GM18508 (cell line): ENCODE measurements around the gene NAT14.
"Not testable (repeated sequence)": the region's sequence is repeated elsewhere in the genome, so short reads cannot be mapped to it uniquely, and the experiment has no call there.

Experiments
- ATAC-seq: cut with Tn5 transposase; IDR thresholded peaks from one replicate; pipeline ENCODE4 v1.9.1; 2021; ENCODE audit warnings: moderate number of reproducible peaks; ENCODE audit not compliant: insufficient read depth, unreplicated experiment

NAT14 gene

GRCh38 chr19:55484593-55485438 lies at the start of gene NAT14:
NAT14 (plus strand) TSS chr19:55485188; CDS start chr19:55485709, 521 bp downstream.
- ATAC-seq = no peak

- ATAC-seq = no peak
These were observed 48.1 kb upstream of the NAT14 start for GRCh38 chr19:55436847-55437246.

- no peak for ATAC-seq
These were observed 47.6 kb upstream of the NAT14 start for GRCh38 chr19:55437410-55437809.

- ATAC-seq = no peak
These were observed 45.9 kb upstream of the NAT14 start for GRCh38 chr19:55439052-55439451.

- no peak for ATAC-seq
These were observed 44.4 kb upstream of the NAT14 start for GRCh38 chr19:55440411-55441105.

GRCh38 chr19:55441319-55441691 lies 43.7 kb upstream of the NAT14 start:
- ATAC-seq = no peak

GRCh38 chr19:55441692-55442321 lies 43.2 kb upstream of the NAT14 start:
- no peak for ATAC-seq

- no peak for ATAC-seq
These were observed 42.5 kb upstream of the NAT14 start for GRCh38 chr19:55442372-55442961.

- no peak for ATAC-seq
These were observed 41.8 kb upstream of the NAT14 start, which contains the start of gene SHISA7 for GRCh38 chr19:55443045-55443823. SHISA7 (minus strand) TSS chr19:55443300; CDS start chr19:55442863, 437 bp downstream.

- ATAC-seq = no peak
These were observed 41.0 kb upstream of the NAT14 start for GRCh38 chr19:55443824-55444480.

- no peak for ATAC-seq
These were observed 40.3 kb upstream of the NAT14 start for GRCh38 chr19:55444646-55445045.

- no peak for ATAC-seq
These were observed 38.9 kb upstream of the NAT14 start for GRCh38 chr19:55446060-55446459.

- ATAC-seq = no peak
These were observed 37.4 kb upstream of the NAT14 start for GRCh38 chr19:55447421-55448174.

- not testable (repeated sequence) for ATAC-seq
These were observed 36.9 kb upstream of the NAT14 start for GRCh38 chr19:55448175-55448490.

- no peak for ATAC-seq
These were observed 35.5 kb upstream of the NAT14 start for GRCh38 chr19:55449469-55449868.

- ATAC-seq = no peak
These were observed 33.6 kb upstream of the NAT14 start for GRCh38 chr19:55451163-55451964.

- no peak for ATAC-seq
These were observed 32.8 kb upstream of the NAT14 start for GRCh38 chr19:55451965-55452748.
